Stimulated activated CD8-positive, alpha-beta memory T cell treated with anti-CD3 and anti-CD28 coated beads, Interleukin-4, amount 100 ng/mL, for 24 hours (primary cell): ENCODE measurements around the gene REPS1.
"Not testable (repeated sequence)": the region's sequence is repeated elsewhere in the genome, so short reads cannot be mapped to it uniquely, and the experiment has no call there.

ENCODE experiments used
- DNase-seq: peaks from one replicate; pipeline ENCODE4 v3.0.0-alpha.2; 2020; ENCODE audit warnings: low read depth

REPS1 gene

DNA sequence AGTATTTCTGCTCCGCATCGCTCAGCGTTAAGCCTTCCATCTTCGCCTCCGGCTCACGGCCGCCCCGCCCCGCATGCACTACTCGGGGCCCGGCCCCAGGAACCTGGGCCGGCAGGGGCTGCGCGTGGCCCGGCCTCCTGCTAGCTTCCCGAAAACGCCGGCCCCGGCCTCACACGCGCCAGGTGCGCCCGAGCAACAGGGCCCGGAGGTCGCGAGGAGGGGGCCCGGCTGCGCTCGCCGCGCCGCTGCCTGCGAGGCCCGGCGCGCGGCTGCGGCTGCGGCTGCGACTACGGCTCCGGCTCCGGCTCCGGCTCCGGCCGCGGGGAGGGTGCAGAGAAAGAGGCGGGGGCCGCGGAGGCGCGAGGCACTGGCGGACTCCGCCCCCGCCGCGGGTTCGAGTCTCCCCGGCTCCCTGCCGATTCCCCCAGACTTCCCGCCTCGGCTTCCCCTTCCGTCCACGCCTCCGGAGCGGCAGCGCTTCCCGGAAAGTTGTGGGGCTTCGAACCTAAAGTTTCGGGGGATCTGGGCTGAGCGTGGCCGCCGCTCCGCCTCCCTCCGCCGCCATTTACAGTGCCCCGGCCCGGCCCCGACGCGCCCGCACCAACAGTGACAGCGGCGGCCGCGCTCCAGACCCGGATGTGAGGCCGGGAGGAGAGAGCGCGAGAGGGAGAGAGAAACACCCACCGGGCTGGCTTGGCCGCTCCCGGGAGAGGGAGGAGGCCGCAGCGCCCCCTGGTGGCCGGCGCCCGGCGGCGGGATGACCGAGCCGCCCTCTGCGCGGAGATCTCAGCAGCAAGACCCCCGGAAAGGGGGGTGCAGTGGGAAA, at the start of gene REPS1:
TSS of gene REPS1 (minus strand) at position 611 of the 826 bp plus-strand sequence. CDS start at position 40, 571 bp downstream.
- peak; percentile 90 for DNase-seq

- no peak for DNase-seq
These were observed 49.4 kb upstream of the REPS1 start for GRCh38 chr6:139037490-139037889.

DNA sequence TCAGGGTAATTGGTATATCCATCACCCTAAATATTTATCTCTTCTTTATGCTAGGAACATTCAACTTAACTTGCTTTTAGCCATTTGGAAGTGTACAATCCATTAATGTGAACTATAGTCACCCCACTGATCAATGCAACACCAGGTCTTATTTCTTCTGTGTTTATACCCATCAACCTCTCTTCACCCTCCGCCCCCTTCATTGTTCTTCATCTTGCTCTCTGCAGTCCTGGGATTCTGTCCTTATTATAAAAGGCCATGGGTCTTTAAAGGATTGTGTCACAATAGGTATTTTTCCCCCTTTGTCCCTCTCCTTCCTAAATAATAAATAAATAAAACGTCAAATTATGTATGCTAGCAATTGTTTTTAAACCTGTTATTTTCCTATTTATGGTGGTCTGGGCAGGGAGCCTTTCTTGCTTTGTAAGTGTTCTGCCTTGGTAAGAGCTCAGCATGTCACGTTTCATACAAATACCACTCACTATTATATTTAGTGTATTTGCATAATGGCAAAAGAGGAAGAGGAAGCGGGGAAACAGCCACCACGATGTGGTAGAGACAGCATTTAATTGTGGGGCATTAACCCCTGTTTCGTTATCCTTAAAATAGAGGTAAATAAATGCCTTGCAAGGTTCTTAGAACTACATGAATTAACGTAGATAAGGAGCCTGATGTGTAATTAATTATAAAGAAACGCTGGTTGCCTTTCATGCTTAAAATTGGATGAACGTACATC, 42.3 kb upstream of the REPS1 start:
- no peak for DNase-seq

DNA sequence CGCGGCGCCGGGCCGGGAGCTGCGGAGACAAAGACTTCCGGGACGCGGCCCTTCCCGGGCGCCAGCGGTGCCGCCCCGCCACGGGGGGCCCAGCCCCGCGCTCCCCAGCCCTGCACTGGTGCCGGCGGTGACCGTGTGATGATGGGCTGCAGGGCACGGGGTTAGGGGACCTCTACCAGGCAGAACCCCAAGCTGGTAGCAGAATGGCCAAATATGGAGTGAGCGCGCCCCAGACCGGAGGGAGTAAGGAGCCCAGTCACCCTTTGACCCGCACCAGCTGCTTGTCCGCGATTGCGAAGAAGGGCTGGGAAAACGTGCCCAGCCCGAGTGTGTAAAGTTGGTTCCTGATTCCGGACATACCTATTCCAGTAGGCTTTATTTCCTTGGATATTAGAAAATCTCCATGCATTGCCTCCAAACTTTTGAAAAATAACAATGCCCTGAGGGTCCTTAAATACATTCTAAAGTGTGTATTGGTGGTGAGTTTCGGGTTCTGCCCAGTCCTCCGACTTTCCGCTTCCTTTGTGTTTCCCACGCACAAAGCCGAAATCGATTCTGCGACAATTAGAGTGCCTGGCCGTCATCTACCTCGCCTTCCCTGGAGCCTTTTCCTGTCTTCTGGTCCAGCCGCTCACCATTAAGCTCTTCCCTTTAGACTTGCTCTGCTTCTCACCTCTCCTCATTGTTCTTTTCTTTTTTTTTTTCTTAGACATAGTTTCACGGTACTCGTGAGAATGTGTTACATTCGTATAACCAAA, 41.6 kb upstream of the REPS1 start:
- DNase-seq: peak; percentile 12

DNA sequence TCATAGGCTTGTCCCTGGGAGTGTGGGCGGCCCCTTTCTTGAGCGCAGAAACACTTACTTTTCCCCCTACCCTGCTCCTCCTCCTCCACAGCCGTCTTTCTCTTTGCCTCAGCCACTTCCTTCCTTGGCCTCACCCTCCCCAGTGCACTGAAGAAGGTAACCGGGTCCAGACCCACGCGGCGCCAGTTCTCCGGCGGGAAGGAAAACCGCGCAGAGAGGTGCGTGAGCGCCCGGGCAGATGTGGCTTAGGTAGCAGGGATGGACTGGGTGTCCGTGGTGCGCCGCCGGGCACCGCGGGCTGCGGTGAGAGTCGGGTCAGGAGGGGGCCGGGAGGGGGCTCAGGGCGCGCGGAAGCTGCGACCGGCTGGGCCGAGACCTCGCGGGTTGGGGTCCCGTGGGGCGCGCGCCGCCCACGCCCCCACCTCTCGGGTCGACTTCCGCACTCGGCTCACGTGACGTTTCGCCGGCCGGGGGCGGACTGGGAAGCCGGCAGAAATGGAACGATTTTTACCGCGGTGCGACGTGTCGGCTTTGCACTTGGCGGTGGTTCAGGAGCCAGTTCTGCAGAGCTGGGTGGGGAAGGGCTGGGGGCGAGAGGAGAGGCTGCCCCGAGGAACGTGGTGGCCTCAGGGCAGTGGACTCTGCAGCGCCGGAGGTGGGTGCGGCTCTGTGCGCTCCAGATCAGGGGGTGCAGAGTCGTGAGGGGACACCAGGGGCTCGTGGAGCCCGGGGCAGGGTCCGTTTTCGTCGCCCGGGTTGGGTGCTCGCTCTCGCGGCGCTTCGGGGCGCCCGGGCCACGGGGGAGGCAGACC, 40.8 kb upstream of the REPS1 start, which contains the start of gene ABRACL:
TSS of gene ABRACL (plus strand) at position 88 of the 812 bp plus-strand sequence. CDS start 5,416 bp downstream, outside the sequence.
- DNase-seq: peak; percentile 74

DNA sequence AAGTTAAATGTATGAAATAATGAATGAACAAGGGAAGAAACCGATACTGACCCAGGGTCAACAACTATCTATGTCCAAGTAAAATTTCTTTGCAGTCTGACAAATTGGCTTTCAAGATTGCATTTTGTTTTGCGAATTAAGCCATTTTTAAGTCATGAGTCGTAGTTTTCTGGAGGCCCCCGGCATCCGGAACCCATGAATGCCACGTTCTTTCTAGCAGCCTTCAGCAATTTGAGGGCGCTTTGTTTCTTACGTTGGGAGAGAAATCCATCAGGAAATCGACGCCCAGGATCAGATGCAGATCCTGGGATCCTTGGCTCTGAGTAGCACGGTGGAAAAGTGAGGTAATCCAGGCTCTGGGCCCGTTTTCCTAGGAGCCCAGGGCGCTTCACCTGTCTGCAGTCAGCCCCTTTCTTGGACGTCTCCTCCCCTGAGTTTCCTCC, 40.2 kb upstream of the REPS1 start:
- no peak for DNase-seq

DNA sequence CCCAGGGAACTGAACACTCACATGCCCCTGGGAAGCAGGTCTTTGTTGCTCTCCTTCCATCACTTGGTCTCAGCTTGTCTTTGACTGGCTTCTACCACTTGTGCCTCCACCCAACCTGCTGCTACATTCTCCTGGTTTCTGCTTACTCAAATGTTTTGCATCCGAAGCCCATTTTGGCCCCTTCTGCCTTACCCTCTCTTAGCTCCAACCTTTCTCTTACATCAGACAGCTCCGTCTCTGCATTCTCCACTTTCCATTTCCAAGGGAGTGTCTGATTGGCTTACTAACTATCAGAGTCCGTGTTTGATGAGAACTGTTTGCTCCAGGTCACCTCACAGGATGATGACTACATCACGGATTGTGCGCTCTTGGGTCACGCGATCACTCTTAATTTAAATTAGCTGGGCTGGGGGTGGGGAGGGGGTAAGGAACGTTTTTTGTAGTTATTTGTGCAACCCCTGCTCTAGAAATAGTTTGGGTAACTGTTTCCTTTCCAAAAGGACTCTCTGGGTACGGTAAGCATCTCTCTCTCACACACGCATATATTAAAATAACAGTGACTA, 39.6 kb upstream of the REPS1 start:
- peak; percentile 7 for DNase-seq

DNA sequence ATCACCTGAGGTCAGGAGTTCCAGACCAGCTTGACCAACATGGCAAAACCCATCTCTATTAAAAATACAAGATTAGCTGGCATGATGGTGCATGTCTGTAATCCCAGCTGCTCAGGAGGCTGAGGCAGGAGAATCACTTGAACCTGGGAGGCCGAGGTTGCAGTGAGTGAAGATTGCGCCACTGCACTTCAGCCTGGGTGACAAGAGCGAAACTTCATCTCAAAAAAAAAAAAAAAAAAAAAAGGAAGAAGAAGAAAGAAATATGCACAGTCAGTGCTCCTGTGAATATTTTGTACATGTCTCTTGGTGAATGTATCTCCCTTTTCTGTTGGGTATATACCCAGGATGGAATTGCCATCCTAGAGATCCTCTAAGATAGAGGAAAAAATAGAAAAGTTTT, 37.4 kb upstream of the REPS1 start:
- not testable (repeated sequence) for DNase-seq

DNA sequence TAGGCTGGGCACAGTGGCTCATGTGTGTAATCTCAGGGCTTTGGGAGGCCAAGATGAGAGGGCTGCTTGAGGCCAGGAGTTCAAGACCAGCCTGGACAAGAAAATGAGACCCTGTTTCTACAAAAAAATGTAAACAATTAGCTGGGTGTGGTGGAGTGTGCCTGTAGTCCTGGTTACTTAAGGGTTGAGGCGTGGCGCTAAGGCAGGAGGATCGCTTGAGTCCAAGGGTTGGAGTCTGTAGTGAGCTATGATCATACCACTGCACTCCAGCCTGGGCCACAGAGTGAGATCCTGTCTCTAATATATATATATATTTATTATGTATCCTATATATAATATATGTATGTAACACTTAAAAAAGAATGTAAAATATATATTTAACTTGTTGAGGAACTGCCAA, 32.6 kb upstream of the REPS1 start:
- DNase-seq: no peak

GRCh38 chr6:139019722-139020121, 31.7 kb upstream of the REPS1 start:
- DNase-seq: no peak

DNA sequence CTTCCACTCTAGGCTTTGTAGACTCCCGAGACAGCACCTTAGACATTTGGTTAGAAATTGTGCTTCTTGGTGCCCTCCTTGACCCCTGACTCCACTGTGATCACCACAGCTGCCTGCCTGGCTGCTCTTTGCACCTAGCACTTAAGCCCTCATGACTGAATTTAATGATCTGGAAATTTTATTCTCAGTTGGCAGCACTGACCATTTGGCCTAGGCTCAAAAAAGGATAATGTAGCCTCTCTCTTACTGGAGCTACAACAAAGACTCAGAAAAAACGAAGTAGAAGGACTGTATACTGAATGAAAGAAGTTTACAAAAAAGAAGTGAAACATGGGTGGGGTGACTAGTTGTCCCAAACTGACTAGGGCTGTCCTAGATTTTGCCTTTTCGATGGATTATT, 29.2 kb upstream of the REPS1 start:
- DNase-seq: no peak

DNA sequence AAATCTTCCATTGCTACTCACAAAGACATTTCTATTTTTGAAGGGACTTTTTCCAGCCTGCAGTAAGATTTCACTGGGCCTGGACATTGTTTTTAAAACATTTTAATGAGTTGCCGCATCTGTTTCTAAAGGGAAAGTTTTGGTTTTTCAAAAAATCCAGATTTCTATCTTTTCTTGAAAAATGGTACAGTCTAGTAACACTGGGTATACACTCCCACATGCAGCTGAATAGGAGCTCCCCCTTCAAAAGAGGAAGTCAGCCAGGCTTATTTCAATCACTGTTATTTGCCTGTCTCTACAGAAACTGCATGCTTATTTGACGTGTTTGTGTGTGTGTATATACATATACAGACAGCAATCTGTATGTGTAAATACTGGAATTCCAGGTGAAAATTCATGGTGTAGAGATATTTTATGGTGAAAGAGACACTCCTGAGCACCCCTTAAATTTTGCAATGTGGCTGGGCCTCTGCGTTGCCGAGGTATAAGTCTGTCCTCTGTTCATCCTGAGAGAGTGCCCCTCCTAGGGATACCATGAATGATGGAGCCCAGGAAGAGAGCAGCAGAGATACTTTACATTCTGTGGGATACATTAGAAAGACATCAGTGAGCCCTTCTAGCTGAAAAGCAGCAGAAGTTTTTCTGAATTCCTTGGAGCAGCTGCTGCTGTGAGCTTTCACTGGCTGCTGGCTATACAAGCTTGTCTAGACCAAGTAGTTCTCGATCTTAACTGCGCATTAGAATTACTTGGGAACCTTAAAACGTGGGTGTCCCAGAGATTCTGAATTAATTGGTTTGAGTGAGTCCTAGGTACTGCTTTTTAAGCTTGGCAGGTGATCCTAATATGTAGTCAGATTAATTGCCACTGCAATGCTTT, 28.5 kb upstream of the REPS1 start:
- DNase-seq: no peak

DNA sequence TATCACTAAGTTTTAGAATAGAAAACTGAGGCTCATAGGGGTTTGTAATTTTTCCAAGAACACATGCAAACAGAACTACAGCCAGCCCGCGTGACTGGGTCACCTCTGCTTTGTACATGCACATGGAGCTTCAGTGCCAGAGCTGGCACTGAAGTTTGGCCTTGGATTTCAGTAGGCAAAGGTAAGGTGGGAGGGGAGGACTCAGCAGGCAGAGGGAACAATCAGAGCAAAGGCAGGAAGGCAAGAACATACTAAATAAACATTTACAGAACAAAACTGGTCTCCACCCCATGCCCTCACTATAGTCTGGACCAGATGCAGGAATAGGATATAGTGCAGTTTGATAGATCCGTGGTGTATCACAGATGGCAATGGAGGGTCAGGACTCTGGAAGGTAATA, 26.9 kb upstream of the REPS1 start:
- DNase-seq: no peak

DNA sequence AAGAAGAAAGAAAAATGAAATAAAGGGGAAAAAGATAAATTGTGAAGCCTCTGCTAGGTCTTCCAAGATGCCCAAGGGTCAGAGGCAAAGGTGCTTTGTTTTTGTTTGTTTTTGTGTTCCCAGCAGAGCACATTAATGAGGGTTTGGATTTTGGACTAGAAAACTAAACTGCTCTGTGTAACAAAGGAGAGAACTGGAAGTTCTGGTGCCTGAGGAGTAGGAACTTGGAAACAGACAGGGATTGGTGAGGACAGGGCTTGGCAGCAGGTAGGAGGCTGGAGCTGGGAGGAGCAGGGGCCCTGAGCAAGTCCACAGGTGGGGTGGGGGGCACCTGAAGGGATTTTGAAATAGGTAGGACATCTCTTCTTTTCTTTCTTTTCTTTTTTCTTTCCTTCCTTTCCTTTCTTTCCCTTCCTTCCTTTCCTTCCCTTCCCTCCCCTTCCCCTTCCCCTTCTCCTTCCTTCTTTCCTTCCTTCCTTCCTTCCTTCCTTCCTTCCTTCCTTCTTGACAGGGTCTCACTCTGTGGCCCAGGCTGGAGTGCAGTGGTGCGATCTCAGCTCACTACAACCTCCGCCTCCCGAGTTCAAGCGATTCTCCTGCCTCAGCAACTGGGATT, 25.2 kb upstream of the REPS1 start:
- no peak for DNase-seq

DNA sequence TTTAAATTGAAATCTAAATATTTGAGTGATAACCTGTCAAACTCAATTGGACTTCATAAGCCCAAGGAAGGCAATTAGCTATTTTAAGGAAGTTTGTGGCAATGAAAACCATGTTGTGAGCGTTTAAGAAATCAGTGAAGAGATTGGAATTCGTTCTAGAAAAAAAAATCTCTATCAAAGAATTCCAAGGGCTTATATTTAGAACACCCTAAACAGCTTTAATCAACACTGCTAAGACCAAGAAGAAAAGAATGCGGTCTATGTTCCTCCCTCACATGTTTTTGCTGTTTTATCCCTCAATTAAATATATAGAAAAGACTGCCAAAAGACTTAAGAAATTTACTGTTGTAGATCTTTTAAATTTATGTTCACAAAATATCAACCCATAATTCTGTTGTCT, 23.9 kb upstream of the REPS1 start:
- DNase-seq: no peak

GRCh38 chr6:139010674-139011073, 22.6 kb upstream of the REPS1 start:
- no peak for DNase-seq

- no peak for DNase-seq
These were observed 20.1 kb upstream of the REPS1 start for GRCh38 chr6:139008117-139008516.

GRCh38 chr6:139007428-139007827, 19.4 kb upstream of the REPS1 start:
- no peak for DNase-seq

- no peak for DNase-seq
These were observed 18.4 kb upstream of the REPS1 start for GRCh38 chr6:139006477-139006876.

DNA sequence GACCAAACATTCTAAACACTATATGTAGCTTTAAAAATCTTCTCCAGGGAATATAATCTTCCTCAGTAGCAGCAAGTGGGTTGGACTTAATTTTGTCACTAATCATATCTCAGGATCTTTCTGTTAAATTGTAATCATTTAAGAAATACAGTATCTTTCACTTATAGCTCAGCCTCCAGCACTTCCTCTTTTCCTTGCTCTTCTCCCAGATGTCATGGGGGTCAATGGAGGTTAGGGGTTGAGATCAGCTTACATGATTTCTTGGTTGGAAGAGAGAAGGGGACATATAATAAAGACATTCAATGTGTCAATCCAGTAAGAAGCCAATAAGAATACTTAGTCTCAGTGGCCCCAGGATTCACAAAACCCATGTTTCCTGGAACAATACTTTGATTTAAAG, 15.7 kb upstream of the REPS1 start:
- no peak for DNase-seq
